ENCODE data around the gene MEP1B.

DNA sequence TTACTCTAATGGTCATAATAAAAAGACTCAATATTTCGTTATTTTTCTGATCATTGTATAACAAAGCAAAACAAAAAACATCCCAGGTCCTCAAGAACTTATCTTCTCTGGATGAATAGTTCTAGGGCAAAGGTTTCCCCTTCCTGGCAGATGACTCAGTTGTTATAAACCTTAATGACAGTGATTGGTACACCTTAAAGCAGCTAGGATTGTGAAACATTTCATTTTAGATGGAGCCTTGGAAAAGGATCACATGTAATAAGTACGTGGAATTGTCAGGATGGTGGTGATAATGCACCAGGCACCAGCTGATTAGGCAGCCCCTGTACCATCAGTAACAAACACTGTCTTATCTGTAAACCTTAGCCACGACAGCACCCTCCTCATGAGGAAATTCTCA is 47.2 kb downstream of the MEP1B start:
- no peak for TF ChIP-seq EZH2 (IDR thresholded peaks at IDR 0.05)
- TF ChIP-seq POLR2AphosphoS5 (IDR thresholded peaks at IDR 0.05; ENCODE audit: borderline replicate concordance, low read depth, low read length) = no peak

All from SK-N-MC (cell line).